Anterior cingulate cortex (tissue), 58 donors: ENCODE measurements around the gene ZNF22.

ENCODE experiments used
- DNase-seq, 58 donors: peaks; one replicate each; lab custom pipeline; 2025; lab: John Stamatoyannopoulos, UW

Gene ZNF22

GRCh38 chr10:45000752-45001380, at the start of gene ZNF22:
Gene ZNF22, plus strand, starts transcription at chr10:45000923. Its CDS starts 2,446 bp downstream, at chr10:45003369.
- peak in 46 of 58 donors; percentile 37 to 83 (median 64) for DNase-seq

- DNase-seq: no peak
These were observed 49.0 kb upstream of the ZNF22 start for GRCh38 chr10:44951576-44952226.

- no peak for DNase-seq
These were observed 47.9 kb upstream of the ZNF22 start for GRCh38 chr10:44952779-44953231.

- DNase-seq: no peak
These were observed 46.7 kb upstream of the ZNF22 start for GRCh38 chr10:44954042-44954441.

- DNase-seq: no peak
These were observed 45.8 kb upstream of the ZNF22 start for GRCh38 chr10:44954962-44955361.

GRCh38 chr10:44955413-44956070, 45.2 kb upstream of the ZNF22 start:
- DNase-seq: no peak

GRCh38 chr10:44956226-44956625, 44.5 kb upstream of the ZNF22 start:
- no peak for DNase-seq

GRCh38 chr10:44956717-44957706, 43.7 kb upstream of the ZNF22 start:
- no peak for DNase-seq

- DNase-seq: peak in 1 of 58 donors; percentile 25
These were observed 42.4 kb upstream of the ZNF22 start for GRCh38 chr10:44958196-44958897.

- DNase-seq: no peak
These were observed 41.9 kb upstream of the ZNF22 start for GRCh38 chr10:44958898-44959246.

GRCh38 chr10:44959247-44960087, 41.3 kb upstream of the ZNF22 start, which contains the start of gene RASSF4:
Gene RASSF4, plus strand, starts transcription at chr10:44959802. Its CDS starts 10,401 bp downstream, at chr10:44970203.
- peak in 56 of 58 donors; percentile 63 to 95 (median 88) for DNase-seq

GRCh38 chr10:44960088-44960460, 40.6 kb upstream of the ZNF22 start:
- DNase-seq: no peak

- no peak for DNase-seq
These were observed 40.1 kb upstream of the ZNF22 start for GRCh38 chr10:44960482-44961229.

GRCh38 chr10:44961230-44961571, 39.5 kb upstream of the ZNF22 start:
- no peak for DNase-seq

GRCh38 chr10:44961931-44962750, 38.6 kb upstream of the ZNF22 start:
- peak in 1 of 58 donors; percentile 30 for DNase-seq

GRCh38 chr10:44962870-44963738, 37.6 kb upstream of the ZNF22 start:
- peak in 10 of 58 donors; percentile 29 to 75 (median 55) for DNase-seq
